PC-9 (cell line): ENCODE measurements around the gene LRRC28. TPM values are rescaled to one million over a fixed set of nuclear protein-coding genes. Genes with fewer than 3 reads are reported as not detected.

Experiments used
- Bru-seq: library from RNA; stranded (reverse); fragments of 400-500 nt; gene quantifications from one replicate; lab custom pipeline; 2021; lab: Mats Ljungman, UMichigan
- BruChase-seq, 2 experiments: library from RNA; stranded (reverse); fragments of 400-500 nt; gene quantifications; one replicate each; lab custom pipeline; 2021; lab: Mats Ljungman, UMichigan
- BruUV-seq: library from RNA; stranded (reverse); fragments of 400-500 nt; replicated peaks from 2 replicates; lab custom pipeline; 2021; lab: Mats Ljungman, UMichigan
- CTCF ChIA-PET: fragments of 300-600 bp; sonication (Branson Sonifier 250); formaldehyde crosslinking; loops from one replicate; lab custom pipeline; 2022; ENCODE audit warnings: antibody characterized with exemption; lab: Charles Lee
- POLR2A ChIA-PET: fragments of 300-600 bp; sonication (Branson Sonifier 250); formaldehyde crosslinking; loops from one replicate; lab custom pipeline; 2022; ENCODE audit warnings: antibody characterized with exemption; ENCODE audit not compliant: unreplicated experiment; lab: Charles Lee
- DNase-seq, 2 experiments: peaks; one replicate each; pipeline versions ENCODE4 v3.0.0 to v3.0.0-alpha.2; 2015 to 2022; ENCODE audit warnings: mixed read lengths in 1 of 2
- H2AFZ ChIP-seq: fragments of 200-600 bp; sonication (generic); 2 replicates; pipeline ENCODE4 v1.8.1; 2017; ENCODE audit warnings: antibody characterized with exemption
- H3F3A ChIP-seq: fragments of 200-600 bp; sonication (generic); 2 replicates; pipeline ENCODE4 v1.8.1; 2017; ENCODE audit warnings: antibody characterized with exemption, mild to moderate bottlenecking, low read depth; ENCODE audit not compliant: insufficient read depth
- H3K27ac ChIP-seq: fragments of 200-600 bp; sonication (generic); 2 replicates; pipeline ENCODE4 v1.6.1; 2016; ENCODE audit warnings: mixed run types
- H3K27me3 ChIP-seq: fragments of 200-600 bp; sonication (generic); 2 replicates; pipeline ENCODE4 v1.6.1; 2016; ENCODE audit warnings: low read depth, mixed run types; ENCODE audit not compliant: insufficient read depth
- H3K36me3 ChIP-seq: fragments of 200-600 bp; sonication (generic); 2 replicates; pipeline ENCODE4 v1.6.1; 2016; ENCODE audit warnings: low read depth, mixed run types
- H3K4me1 ChIP-seq: fragments of 200-600 bp; sonication (generic); replicated peaks from 2 replicates; pipeline ENCODE4 v1.6.1; 2016; ENCODE audit warnings: mixed run types; ENCODE audit not compliant: insufficient read depth
- H3K4me2 ChIP-seq: fragments of 200-600 bp; sonication (generic); 2 replicates; pipeline ENCODE4 v1.6.1; 2017; ENCODE audit warnings: mixed run types
- H3K4me3 ChIP-seq: fragments of 200-600 bp; sonication (generic); 2 replicates; pipeline ENCODE4 v1.6.1; 2016; ENCODE audit warnings: mixed run types
- H3K79me2 ChIP-seq: fragments of 200-600 bp; sonication (generic); 2 replicates; pipeline ENCODE4 v1.6.1; 2017; ENCODE audit warnings: low read depth, mixed run types
- H3K9me2 ChIP-seq: fragments of 200-600 bp; sonication (generic); 2 replicates; pipeline ENCODE4 v1.8.1; 2017; ENCODE audit warnings: mild to moderate bottlenecking; ENCODE audit not compliant: insufficient read depth
- H3K9me3 ChIP-seq: fragments of 200-600 bp; sonication (generic); 2 replicates; pipeline ENCODE4 v1.8.1; 2016; ENCODE audit warnings: low read depth; ENCODE audit not compliant: insufficient read depth
- H4K20me1 ChIP-seq: fragments of 200-600 bp; sonication (generic); 2 replicates; pipeline ENCODE4 v1.8.1; 2017; ENCODE audit not compliant: insufficient read depth
- EZH2 ChIP-seq: fragments of 200-600 bp; sonication (generic); IDR thresholded peaks from 2 replicates; pipeline ENCODE4 v1.8.0; 2017; ENCODE audit warnings: antibody characterized with exemption, low read depth
- intact Hi-C: fragments of 100-400 bp; cut with micrococcal nuclease; formaldehyde crosslinking; loops from one replicate; pipeline ENCODE4 v1.10.0; 2022; ENCODE audit not compliant: unreplicated experiment
- long read RNA-seq: library from polyadenylated mRNA; stranded (forward); transcript quantifications from one replicate; pipeline ENCODE4 v2.0.0, GENCODE V29; 2022
- total RNA-seq: library from RNA; stranded (reverse); gene quantifications from 2 replicates; pipeline ENCODE4 v1.2.3, GENCODE V29; 2021
- TF ChIP-seq, protein P1 (sequence below): fragments of 200-600 bp; sonication (generic); conservative IDR thresholded peaks from 2 replicates; pipeline ENCODE4 v1.6.1; 2017; ENCODE audit warnings: mixed run types, antibody characterized with exemption, mild to moderate bottlenecking, moderate library complexity

The LRRC28 gene
- 13.5 and 19.3 TPM in 2 replicates for total RNA-seq
- percentile 51 among the genes with signal in this experiment for Bru-seq, nascent RNA
- BruChase-seq, experiment 1, labeled RNA remaining after a 2-hour chase, result percentile 53 among the genes with signal in this experiment
- BruChase-seq, experiment 2, labeled RNA remaining after a 6-hour chase, result percentile 46 among the genes with signal in this experiment
- long read RNA-seq, full-length matches to known transcripts, result 5 of 9 reads
- long read RNA-seq, partial matches to known transcripts, result 1 of 9 reads
- long read RNA-seq, other reads (novel, unspliced or antisense), result 3 of 9 reads

DNA sequence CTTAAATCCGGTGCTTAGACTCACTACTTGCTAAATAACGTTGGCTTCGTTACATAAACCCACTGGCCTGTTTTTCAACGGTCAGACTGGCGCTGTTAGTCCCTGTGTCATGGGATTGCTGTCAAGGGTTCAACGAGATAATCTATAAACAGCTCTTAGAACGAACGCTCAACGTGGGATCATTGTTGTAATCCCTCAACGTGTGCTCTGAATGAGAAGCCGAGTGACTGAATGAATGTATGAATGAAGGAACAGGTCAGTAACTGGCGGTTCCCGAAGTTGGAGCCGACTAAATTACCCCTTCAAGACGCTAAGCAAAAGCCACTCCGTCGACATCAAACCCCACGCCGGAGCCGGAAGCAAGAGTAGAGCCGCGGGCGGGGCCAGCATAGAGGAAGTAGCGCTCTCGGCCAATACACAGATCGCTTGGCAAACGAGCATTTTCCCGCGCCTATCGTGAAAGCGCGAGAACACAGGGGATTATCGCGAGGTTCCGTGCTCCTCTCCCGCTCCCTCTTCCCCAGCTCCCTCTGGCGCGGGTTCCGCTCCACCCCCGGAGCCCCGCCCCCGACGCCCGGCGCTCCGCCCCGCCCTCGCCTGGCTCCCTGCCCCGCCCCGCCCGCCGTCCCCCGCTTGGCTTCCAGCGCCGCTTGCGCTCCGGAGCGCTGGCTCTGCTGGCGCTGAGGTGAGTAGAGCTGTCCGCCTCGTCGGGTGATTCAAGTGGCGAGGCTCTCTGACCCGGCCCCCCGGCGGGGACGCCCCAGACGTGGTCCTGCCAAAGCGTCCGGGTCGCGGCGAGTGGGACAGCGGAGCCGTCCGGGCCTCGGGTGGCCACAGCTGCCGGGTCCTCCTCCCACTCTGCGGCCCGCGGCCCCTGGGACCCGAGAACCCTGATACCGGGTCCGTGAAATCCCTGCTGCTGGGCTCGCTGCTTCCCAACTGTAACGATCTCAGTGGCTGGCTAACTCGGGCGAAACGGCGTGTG is at the start of gene LRRC28:
LRRC28 (plus strand) TSS at position 625 of the 985 bp plus-strand sequence. CDS start 4,477 bp downstream, outside the sequence.
- TF ChIP-seq, protein P1, sequence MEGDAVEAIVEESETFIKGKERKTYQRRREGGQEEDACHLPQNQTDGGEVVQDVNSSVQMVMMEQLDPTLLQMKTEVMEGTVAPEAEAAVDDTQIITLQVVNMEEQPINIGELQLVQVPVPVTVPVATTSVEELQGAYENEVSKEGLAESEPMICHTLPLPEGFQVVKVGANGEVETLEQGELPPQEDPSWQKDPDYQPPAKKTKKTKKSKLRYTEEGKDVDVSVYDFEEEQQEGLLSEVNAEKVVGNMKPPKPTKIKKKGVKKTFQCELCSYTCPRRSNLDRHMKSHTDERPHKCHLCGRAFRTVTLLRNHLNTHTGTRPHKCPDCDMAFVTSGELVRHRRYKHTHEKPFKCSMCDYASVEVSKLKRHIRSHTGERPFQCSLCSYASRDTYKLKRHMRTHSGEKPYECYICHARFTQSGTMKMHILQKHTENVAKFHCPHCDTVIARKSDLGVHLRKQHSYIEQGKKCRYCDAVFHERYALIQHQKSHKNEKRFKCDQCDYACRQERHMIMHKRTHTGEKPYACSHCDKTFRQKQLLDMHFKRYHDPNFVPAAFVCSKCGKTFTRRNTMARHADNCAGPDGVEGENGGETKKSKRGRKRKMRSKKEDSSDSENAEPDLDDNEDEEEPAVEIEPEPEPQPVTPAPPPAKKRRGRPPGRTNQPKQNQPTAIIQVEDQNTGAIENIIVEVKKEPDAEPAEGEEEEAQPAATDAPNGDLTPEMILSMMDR, result no peak
- TF ChIP-seq EZH2, result no peak
- ChIA-PET CTCF (interaction anchor here (0.5 kb wide), 1 partner anchor 470 kb away, joined by 3 read pairs; no protein-coding TSS in a partner anchor), POLR2A (interaction anchor here (0.6 to 0.7 kb wide), 5 partner anchors 20 to 483 kb away, joined by 3 to 12 read pairs (median 3); no protein-coding TSS in a partner anchor)
- Histone ChIP-seq H3K79me2 (peaks cover 26% of the 10 kb centered on the region), H4K20me1 (no peaks in the 10 kb centered on the region), H3F3A (peaks cover 8% of the 10 kb centered on the region; the same call in 1 of the 2 replicates), H3K4me1 (peaks cover 20% of the 10 kb centered on the region), H3K27ac (peak within 1 kb of the TSS; percentile 74), H3K4me3 (peak within 1 kb of the TSS; percentile 98), H3K9me2 (no peaks in the 10 kb centered on the region), H2AFZ (peak within 1 kb of the TSS; percentile 93), H3K9me3 (no peaks in the 10 kb centered on the region), H3K4me2 (peak within 1 kb of the TSS; percentile 90), H3K27me3 (no peaks in the 10 kb centered on the region), H3K36me3 (no peaks in the 10 kb centered on the region)
- intact Hi-C loops, result loop anchor here (10.0 kb wide), 1 partner anchor 606 kb away; the partner anchor contains the start of gene IGF1R
- peak; percentile 93 to 98 for DNase-seq
- BruUV-seq, result TSS peak; percentile 93

DNA sequence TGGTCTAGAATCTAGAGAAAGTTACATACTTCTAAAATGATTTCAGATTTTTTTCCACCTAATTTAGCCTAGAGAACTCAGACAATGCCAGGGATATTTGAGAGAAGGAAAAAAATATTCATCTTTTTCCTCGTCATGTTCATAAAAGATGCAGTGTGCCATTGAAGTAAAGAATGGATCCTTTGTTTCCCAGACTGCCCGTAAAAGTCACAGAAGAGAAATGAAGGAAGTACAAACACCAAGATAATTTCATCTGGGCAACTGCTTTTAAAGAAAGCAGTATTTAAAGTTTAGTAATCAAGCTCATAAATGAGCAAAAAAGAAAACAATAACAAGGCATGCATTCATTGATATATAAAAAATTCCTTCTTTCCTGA is 49.1 kb upstream of the LRRC28 start:
- no peaks in the 10 kb centered on the region for H3K27me3 ChIP-seq
- no peaks in the 10 kb centered on the region for H3F3A ChIP-seq
- H3K27ac ChIP-seq, result no peak overlapping the region
- no peak overlapping the region for H2AFZ ChIP-seq
- H3K4me2 ChIP-seq, result no peak overlapping the region
- TF ChIP-seq, protein P1, result no peak
- no peak for TF ChIP-seq EZH2
- no peaks in the 10 kb centered on the region for H3K79me2 ChIP-seq
- BruUV-seq, result no TSS peak
- no peaks in the 10 kb centered on the region for H3K9me2 ChIP-seq
- no peak for DNase-seq
- intact Hi-C loops, result no loop called here
- H3K36me3 ChIP-seq, result no peaks in the 10 kb centered on the region
- ChIA-PET POLR2A (interaction anchor here (0.6 kb wide), 1 partner anchor 9 kb away, joined by 4 read pairs; no protein-coding TSS in a partner anchor), CTCF (no interaction called here)
- H3K4me1 ChIP-seq, result no peaks in the 10 kb centered on the region
- no peak overlapping the region for H3K4me3 ChIP-seq
- no peaks in the 10 kb centered on the region for H4K20me1 ChIP-seq
- no peaks in the 10 kb centered on the region for H3K9me3 ChIP-seq

DNA sequence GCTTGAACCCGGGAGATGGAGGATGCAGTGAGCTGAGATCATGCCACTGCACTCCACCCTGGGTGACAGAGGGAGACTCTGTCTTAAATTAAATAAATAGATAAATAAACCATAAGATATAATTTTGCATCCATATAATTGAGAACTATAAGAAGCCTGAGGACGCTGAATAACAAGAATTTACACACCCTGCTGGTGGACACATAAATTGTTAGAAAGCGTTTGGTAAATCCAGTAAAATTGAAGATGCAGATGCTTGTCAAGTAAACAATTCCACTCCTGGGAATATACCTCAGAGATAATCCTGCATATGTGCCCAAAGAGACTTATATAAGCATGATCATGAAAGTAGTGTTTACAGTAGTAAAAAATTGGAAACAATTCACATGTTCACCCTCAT is 43.6 kb upstream of the LRRC28 start:
- POLR2A ChIA-PET, result no interaction called here
- intact Hi-C loops, result no loop called here
- no peak overlapping the region for H3K4me3 ChIP-seq

More for the DNA sequence above, 43.6 kb upstream of the LRRC28 start:
- Histone ChIP-seq H2AFZ (no peak overlapping the region), H3K36me3 (no peaks in the 10 kb centered on the region), H3K27me3 (no peaks in the 10 kb centered on the region), H3K79me2 (no peaks in the 10 kb centered on the region), H3K4me2 (no peak overlapping the region), H3F3A (no peaks in the 10 kb centered on the region), H3K9me3 (no peaks in the 10 kb centered on the region), H3K9me2 (no peaks in the 10 kb centered on the region), H4K20me1 (no peaks in the 10 kb centered on the region), H3K4me1 (no peaks in the 10 kb centered on the region), H3K27ac (no peak overlapping the region)
- no TSS peak for BruUV-seq
- CTCF ChIA-PET, result no interaction called here
- no peak for DNase-seq
- no peak for TF ChIP-seq EZH2
- TF ChIP-seq, protein P1, result no peak
